ENCODE measurements around the gene ADGB.

The ADGB gene

DNA sequence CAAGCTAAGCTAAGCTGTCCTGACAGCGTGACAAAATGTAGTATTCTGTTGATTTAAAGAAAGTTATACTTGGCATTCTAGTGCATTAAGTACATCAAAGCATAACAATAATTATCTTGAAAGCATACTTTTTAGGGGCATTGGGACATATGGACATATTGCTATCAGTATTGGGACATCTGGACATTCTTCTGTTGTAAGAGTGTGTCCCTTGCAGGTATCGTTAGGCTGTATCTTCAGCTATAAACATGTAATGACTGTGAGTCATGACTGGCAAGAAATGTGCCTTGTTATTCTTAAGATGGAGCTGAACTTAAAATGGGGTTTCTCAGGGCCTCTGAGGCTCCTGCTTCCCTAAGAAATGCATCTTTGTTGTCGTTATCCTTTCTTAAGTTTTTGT lies 74.3 kb downstream of the ADGB start:
- no peaks in the 10 kb centered on the region for H3K9me3 ChIP-seq (ENCODE audit: control insufficient read depth in 2 of 2, low read length in 2 of 2)
- no peak overlapping the region for H3K27ac ChIP-seq (ENCODE audit: low read length)
- H3K27me3 ChIP-seq (ENCODE audit: control insufficient read depth in 1 of 2, insufficient read depth in 2 of 2, low read length in 2 of 2): no peaks in the 10 kb centered on the region
- H3K4me1 ChIP-seq (ENCODE audit: control insufficient read depth, insufficient read depth, low read length): no peaks in the 10 kb centered on the region
- H3K9ac ChIP-seq (ENCODE audit: low read length in 2 of 2): no peak overlapping the region
- H3K36me3 ChIP-seq (ENCODE audit: control insufficient read depth in 2 of 2, insufficient read depth in 2 of 2, low read length in 2 of 2): no peaks in the 10 kb centered on the region
- no peak overlapping the region for H3K4me3 ChIP-seq (ENCODE audit: low read length in 2 of 2)

GRCh38 chr6:146679386-146679785 lies 80.6 kb downstream of the ADGB start:
- H3K9me3 ChIP-seq (ENCODE audit: control insufficient read depth in 2 of 2, low read length in 2 of 2): no peaks in the 10 kb centered on the region
- no peaks in the 10 kb centered on the region for H3K4me1 ChIP-seq (ENCODE audit: control insufficient read depth, insufficient read depth, low read length)
- H3K4me3 ChIP-seq (ENCODE audit: low read length in 2 of 2): no peak overlapping the region
- no peaks in the 10 kb centered on the region for H3K36me3 ChIP-seq (ENCODE audit: control insufficient read depth in 2 of 2, insufficient read depth in 2 of 2, low read length in 2 of 2)
- H3K27ac ChIP-seq (ENCODE audit: low read length): no peak overlapping the region
- no peaks in the 10 kb centered on the region for H3K27me3 ChIP-seq (ENCODE audit: control insufficient read depth in 1 of 2, insufficient read depth in 2 of 2, low read length in 2 of 2)
- no peak overlapping the region for H3K9ac ChIP-seq (ENCODE audit: low read length in 2 of 2)

GRCh38 chr6:146682919-146683318 lies 84.1 kb downstream of the ADGB start:
- no peaks in the 10 kb centered on the region for H3K9me3 ChIP-seq (ENCODE audit: control insufficient read depth in 2 of 2, low read length in 2 of 2)
- no peaks in the 10 kb centered on the region for H3K36me3 ChIP-seq (ENCODE audit: control insufficient read depth in 2 of 2, insufficient read depth in 2 of 2, low read length in 2 of 2)
- H3K27ac ChIP-seq (ENCODE audit: low read length): no peak overlapping the region
- no peak overlapping the region for H3K9ac ChIP-seq (ENCODE audit: low read length in 2 of 2)
- no peaks in the 10 kb centered on the region for H3K4me1 ChIP-seq (ENCODE audit: control insufficient read depth, insufficient read depth, low read length)
- no peaks in the 10 kb centered on the region for H3K27me3 ChIP-seq (ENCODE audit: control insufficient read depth in 1 of 2, insufficient read depth in 2 of 2, low read length in 2 of 2)
- H3K4me3 ChIP-seq (ENCODE audit: low read length in 2 of 2): no peak overlapping the region

- H3K27me3 ChIP-seq (ENCODE audit: control insufficient read depth in 1 of 2, insufficient read depth in 2 of 2, low read length in 2 of 2): no peaks in the 10 kb centered on the region
- no peak overlapping the region for H3K4me3 ChIP-seq (ENCODE audit: low read length in 2 of 2)
- H3K4me1 ChIP-seq (ENCODE audit: control insufficient read depth, insufficient read depth, low read length): no peaks in the 10 kb centered on the region
- H3K36me3 ChIP-seq (ENCODE audit: control insufficient read depth in 2 of 2, insufficient read depth in 2 of 2, low read length in 2 of 2): no peaks in the 10 kb centered on the region
- H3K9me3 ChIP-seq (ENCODE audit: control insufficient read depth in 2 of 2, low read length in 2 of 2): no peaks in the 10 kb centered on the region
- no peak overlapping the region for H3K27ac ChIP-seq (ENCODE audit: low read length)
- no peak overlapping the region for H3K9ac ChIP-seq (ENCODE audit: low read length in 2 of 2)
Observed at GRCh38 chr6:146689806-146690205, 91.0 kb downstream of the ADGB start.

- no peaks in the 10 kb centered on the region for H3K27me3 ChIP-seq (ENCODE audit: control insufficient read depth in 1 of 2, insufficient read depth in 2 of 2, low read length in 2 of 2)
- no peaks in the 10 kb centered on the region for H3K9me3 ChIP-seq (ENCODE audit: control insufficient read depth in 2 of 2, low read length in 2 of 2)
- H3K9ac ChIP-seq (ENCODE audit: low read length in 2 of 2): no peak overlapping the region
- H3K4me3 ChIP-seq (ENCODE audit: low read length in 2 of 2): no peak overlapping the region
- H3K4me1 ChIP-seq (ENCODE audit: control insufficient read depth, insufficient read depth, low read length): no peaks in the 10 kb centered on the region
- H3K36me3 ChIP-seq (ENCODE audit: control insufficient read depth in 2 of 2, insufficient read depth in 2 of 2, low read length in 2 of 2): no peaks in the 10 kb centered on the region
- H3K27ac ChIP-seq (ENCODE audit: low read length): no peak overlapping the region
Observed at GRCh38 chr6:146693342-146693741, 94.6 kb downstream of the ADGB start.

DNA sequence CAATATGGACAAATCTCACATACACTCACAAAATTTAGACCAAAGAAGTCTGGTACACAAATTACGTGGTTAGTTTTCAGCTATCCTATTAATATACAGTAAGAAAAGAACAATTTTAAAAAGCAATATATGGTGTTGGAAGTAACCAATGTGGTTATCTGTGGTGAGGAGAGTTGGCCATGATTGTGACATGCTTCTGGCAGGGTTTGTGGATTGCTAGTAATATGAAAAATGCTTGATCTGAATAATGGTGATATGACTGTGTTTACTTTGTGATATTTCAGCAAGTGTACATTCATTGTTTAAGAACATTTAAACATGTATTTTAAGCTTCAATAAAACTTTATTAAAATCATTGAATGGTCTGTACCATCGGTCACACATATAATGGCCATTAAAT lies 99.1 kb downstream of the ADGB start:
- no peaks in the 10 kb centered on the region for H3K9me3 ChIP-seq (ENCODE audit: control insufficient read depth in 2 of 2, low read length in 2 of 2)
- no peaks in the 10 kb centered on the region for H3K36me3 ChIP-seq (ENCODE audit: control insufficient read depth in 2 of 2, insufficient read depth in 2 of 2, low read length in 2 of 2)
- no peaks in the 10 kb centered on the region for H3K27me3 ChIP-seq (ENCODE audit: control insufficient read depth in 1 of 2, insufficient read depth in 2 of 2, low read length in 2 of 2)
- no peak overlapping the region for H3K9ac ChIP-seq (ENCODE audit: low read length in 2 of 2)
- no peak overlapping the region for H3K27ac ChIP-seq (ENCODE audit: low read length)
- no peak overlapping the region for H3K4me3 ChIP-seq (ENCODE audit: low read length in 2 of 2)
- H3K4me1 ChIP-seq (ENCODE audit: control insufficient read depth, insufficient read depth, low read length): no peaks in the 10 kb centered on the region

- Histone ChIP-seq H3K27me3 (ENCODE audit: control insufficient read depth in 1 of 2, insufficient read depth in 2 of 2, low read length in 2 of 2) (no peaks in the 10 kb centered on the region), H3K4me1 (ENCODE audit: control insufficient read depth, insufficient read depth, low read length) (no peaks in the 10 kb centered on the region), H3K27ac (ENCODE audit: low read length) (no peak overlapping the region), H3K9ac (ENCODE audit: low read length in 2 of 2) (no peak overlapping the region), H3K36me3 (ENCODE audit: control insufficient read depth in 2 of 2, insufficient read depth in 2 of 2, low read length in 2 of 2) (no peaks in the 10 kb centered on the region), H3K9me3 (ENCODE audit: control insufficient read depth in 2 of 2, low read length in 2 of 2) (no peaks in the 10 kb centered on the region), H3K4me3 (ENCODE audit: low read length in 2 of 2) (no peak overlapping the region)
Observed at GRCh38 chr6:146700078-146700686, 101.4 kb downstream of the ADGB start.

DNA sequence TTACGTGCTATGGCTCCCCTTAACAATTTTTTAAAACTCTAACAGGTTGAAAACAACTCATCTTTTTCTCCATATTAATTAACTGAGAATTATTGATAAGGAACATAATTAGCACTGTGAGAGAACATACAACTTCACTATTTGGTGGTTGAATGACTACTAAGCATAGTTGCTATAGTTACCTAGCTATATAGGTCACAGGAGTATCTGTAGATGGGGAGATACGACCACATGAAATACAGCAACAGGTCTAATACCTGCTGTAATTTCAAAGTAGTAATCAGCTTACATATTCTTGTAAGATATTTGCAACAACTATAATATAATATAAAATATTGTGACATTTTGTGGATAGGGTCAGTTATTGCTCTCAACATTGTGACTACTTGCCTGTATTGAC lies 102.9 kb downstream of the ADGB start:
- H3K9me3 ChIP-seq (ENCODE audit: control insufficient read depth in 2 of 2, low read length in 2 of 2): no peaks in the 10 kb centered on the region
- H3K27ac ChIP-seq (ENCODE audit: low read length): no peak overlapping the region
- no peak overlapping the region for H3K4me3 ChIP-seq (ENCODE audit: low read length in 2 of 2)
- H3K4me1 ChIP-seq (ENCODE audit: control insufficient read depth, insufficient read depth, low read length): no peaks in the 10 kb centered on the region
- no peaks in the 10 kb centered on the region for H3K27me3 ChIP-seq (ENCODE audit: control insufficient read depth in 1 of 2, insufficient read depth in 2 of 2, low read length in 2 of 2)
- no peak overlapping the region for H3K9ac ChIP-seq (ENCODE audit: low read length in 2 of 2)
- H3K36me3 ChIP-seq (ENCODE audit: control insufficient read depth in 2 of 2, insufficient read depth in 2 of 2, low read length in 2 of 2): no peaks in the 10 kb centered on the region

GRCh38 chr6:146709036-146709622 lies 110.4 kb downstream of the ADGB start:
- H3K4me3 ChIP-seq (ENCODE audit: low read length in 2 of 2): no peak overlapping the region
- no peaks in the 10 kb centered on the region for H3K9me3 ChIP-seq (ENCODE audit: control insufficient read depth in 2 of 2, low read length in 2 of 2)
- H3K4me1 ChIP-seq (ENCODE audit: control insufficient read depth, insufficient read depth, low read length): no peaks in the 10 kb centered on the region
- no peak overlapping the region for H3K27ac ChIP-seq (ENCODE audit: low read length)
- H3K9ac ChIP-seq (ENCODE audit: low read length in 2 of 2): no peak overlapping the region
- H3K27me3 ChIP-seq (ENCODE audit: control insufficient read depth in 1 of 2, insufficient read depth in 2 of 2, low read length in 2 of 2): no peaks in the 10 kb centered on the region
- H3K36me3 ChIP-seq (ENCODE audit: control insufficient read depth in 2 of 2, insufficient read depth in 2 of 2, low read length in 2 of 2): no peaks in the 10 kb centered on the region

DNA sequence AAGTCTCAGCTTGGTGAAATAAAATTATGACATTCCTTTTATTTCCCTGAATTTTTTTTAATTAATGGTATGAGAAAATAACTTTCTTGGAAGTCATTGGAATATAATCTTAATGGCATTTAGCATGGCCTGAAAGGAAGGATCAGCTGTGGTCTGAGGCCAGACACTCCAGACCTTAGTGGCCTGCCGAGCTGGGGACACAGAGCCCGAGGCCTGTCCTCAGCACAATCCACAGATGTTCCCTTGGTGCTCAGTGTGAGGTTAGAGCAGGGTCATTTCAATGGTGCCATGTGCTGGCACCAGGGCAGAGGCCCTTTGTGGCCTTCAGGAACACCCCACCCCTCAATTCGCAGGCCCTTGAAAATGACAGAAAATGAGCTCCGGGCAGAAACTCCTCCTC lies 120.6 kb downstream of the ADGB start:
- H3K4me3 ChIP-seq (ENCODE audit: low read length in 2 of 2): no peak overlapping the region
- no peaks in the 10 kb centered on the region for H3K9me3 ChIP-seq (ENCODE audit: control insufficient read depth in 2 of 2, low read length in 2 of 2)
- no peaks in the 10 kb centered on the region for H3K27me3 ChIP-seq (ENCODE audit: control insufficient read depth in 1 of 2, insufficient read depth in 2 of 2, low read length in 2 of 2)
- H3K9ac ChIP-seq (ENCODE audit: low read length in 2 of 2): no peak overlapping the region
- H3K27ac ChIP-seq (ENCODE audit: low read length): no peak overlapping the region
- no peaks in the 10 kb centered on the region for H3K36me3 ChIP-seq (ENCODE audit: control insufficient read depth in 2 of 2, insufficient read depth in 2 of 2, low read length in 2 of 2)
- H3K4me1 ChIP-seq (ENCODE audit: control insufficient read depth, insufficient read depth, low read length): no peaks in the 10 kb centered on the region

DNA sequence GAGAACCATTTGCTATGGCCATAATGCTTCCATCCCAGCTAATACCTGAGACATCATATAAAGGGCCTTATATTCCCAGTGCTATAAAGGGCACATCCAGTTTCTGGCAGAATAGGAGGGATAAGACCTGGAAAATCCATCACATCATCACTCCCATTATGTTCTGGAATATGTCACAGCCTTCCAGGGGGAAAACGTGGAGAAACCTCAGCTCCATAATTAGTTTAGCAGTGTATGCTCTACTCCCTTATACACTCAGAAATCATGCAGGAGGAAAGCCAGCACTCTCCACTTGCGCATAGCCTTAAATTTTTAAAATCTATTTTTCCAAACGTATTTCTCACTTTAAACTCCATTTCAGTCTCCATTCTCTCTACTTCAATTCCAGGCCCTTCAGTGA lies 140.9 kb downstream of the ADGB start:
- Histone ChIP-seq H3K4me1 (ENCODE audit: control insufficient read depth, insufficient read depth, low read length) (no peaks in the 10 kb centered on the region), H3K36me3 (ENCODE audit: control insufficient read depth in 2 of 2, insufficient read depth in 2 of 2, low read length in 2 of 2) (no peaks in the 10 kb centered on the region), H3K27ac (ENCODE audit: low read length) (no peak overlapping the region), H3K4me3 (ENCODE audit: low read length in 2 of 2) (no peak overlapping the region), H3K27me3 (ENCODE audit: control insufficient read depth in 1 of 2, insufficient read depth in 2 of 2, low read length in 2 of 2) (no peaks in the 10 kb centered on the region), H3K9ac (ENCODE audit: low read length in 2 of 2) (no peak overlapping the region), H3K9me3 (ENCODE audit: control insufficient read depth in 2 of 2, low read length in 2 of 2) (no peaks in the 10 kb centered on the region)
